Hepatic stellate cell (primary cell): Measurements from ENCODE around the gene C10orf67.
A peak's percentile ranks its signal among the peaks of the same experiment; 100 is the strongest.
"Not testable (repeated sequence)": the region's sequence is repeated elsewhere in the genome, so short reads cannot be mapped to it uniquely, and the experiment has no call there.

Experiments
- DNase-seq: peaks from one replicate; pipeline ENCODE4 v3.0.0; 2011; ENCODE audit warnings: low spot score

The C10orf67 gene

DNA sequence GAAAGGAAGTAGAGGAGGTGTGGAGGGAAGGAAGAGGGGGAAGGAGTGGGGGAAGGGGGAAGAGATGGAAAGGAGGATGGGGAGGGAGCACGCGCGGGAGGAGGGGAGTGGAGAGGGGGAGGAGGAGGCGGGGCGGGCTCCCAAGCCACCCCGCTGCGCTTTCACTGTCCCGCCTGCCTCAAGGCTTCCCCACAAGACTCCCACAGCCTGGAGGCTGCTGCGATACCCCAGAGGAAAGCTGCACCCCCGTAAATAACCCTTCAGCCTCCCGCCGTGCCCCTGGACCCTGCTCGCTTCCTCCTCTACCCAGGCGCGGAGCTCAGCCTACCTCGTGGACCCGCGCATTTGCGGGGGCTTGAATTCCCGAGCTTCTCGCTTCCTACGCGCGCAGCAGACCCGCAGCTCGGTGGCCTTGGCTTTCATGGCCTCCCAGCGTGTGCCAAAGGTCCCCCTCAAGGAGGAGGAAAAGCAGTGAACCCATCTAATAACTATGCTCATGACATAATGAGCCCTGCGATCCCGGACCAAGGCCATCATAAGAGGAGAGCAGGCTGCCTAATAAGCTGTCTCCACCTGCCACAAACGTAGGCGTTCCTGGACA, at the start of gene C10orf67:
C10orf67 (minus strand) TSS at position 557 of the 601 bp plus-strand sequence; CDS start at position 534, 23 bp downstream.
- peak; percentile 7 for DNase-seq

DNA sequence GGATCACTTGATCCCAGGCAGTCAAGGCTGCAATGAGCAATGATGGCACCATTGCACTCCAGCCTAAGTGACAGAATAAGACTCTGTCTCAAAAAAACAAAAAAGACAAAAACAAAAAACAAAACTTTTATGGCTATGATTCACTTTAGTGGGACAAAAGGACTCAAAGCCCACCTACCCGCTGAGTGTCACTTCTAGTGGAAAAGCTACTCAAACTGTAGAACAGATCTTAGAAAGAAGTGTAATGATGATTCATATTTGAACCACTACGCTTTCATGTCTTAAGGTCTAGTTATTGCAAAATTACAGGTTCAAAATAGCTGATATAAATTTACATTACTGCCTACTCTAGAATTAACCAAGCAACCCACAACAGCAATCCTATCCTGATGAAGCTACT, 47.2 kb upstream of the C10orf67 start:
- DNase-seq = no peak

DNA sequence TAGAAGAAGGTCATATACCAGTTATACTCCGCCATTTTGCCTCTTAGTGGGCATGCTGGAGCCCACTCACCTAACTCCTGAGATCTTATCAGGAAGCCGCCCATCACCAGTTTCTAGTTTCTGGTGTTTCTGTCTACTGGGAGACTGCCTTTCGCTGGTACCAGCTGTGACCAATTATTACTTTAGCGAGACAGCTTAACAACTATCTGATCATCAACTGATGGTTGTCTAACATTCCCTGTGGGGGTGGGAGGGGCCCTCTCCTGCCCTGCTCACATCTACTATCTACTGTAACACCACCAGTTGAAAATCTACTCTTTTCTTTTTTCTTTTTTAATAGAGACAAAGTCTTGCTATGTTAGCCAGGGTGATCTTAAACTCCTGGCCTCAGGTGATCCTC, 46.2 kb upstream of the C10orf67 start:
- DNase-seq = no peak

DNA sequence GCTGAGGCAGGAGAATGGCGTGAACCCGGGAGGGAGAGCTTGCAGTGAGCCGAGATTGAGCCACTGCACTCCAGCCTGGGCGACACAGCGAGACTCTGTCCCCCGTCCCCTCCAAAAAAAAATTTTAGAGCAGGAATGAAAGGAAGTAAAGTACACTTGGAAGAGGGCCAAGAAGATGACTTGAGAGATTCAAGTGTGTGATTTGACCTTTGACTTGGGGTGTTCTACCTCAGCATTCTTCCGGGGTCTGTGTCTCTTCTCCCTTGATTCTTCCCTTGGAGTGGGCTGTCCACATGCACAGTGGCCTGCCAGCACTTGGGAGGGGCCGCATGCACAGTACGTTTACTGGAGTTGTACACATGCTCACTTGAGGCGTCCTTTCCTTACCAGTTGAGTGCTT, 45.8 kb upstream of the C10orf67 start:
- DNase-seq = not testable (repeated sequence)

DNA sequence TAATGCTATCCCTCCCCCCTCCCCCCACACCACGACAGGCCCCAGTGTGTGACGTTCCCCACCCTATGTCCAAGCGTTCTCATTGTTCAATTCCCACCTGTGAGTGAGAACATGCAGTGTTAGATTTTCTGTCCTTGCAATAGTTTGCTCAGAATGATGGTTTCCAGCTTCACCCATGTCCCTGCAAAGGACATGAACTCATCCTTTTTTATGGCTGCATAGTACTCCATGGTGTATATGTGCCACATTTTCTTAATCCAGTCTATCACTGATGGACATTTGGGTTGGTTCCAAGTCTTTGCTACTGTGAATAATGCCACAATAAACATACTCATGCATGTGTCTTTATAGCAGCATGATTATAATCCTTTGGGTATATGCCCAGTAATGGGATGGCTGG, 42.9 kb upstream of the C10orf67 start:
- DNase-seq = not testable (repeated sequence)

DNA sequence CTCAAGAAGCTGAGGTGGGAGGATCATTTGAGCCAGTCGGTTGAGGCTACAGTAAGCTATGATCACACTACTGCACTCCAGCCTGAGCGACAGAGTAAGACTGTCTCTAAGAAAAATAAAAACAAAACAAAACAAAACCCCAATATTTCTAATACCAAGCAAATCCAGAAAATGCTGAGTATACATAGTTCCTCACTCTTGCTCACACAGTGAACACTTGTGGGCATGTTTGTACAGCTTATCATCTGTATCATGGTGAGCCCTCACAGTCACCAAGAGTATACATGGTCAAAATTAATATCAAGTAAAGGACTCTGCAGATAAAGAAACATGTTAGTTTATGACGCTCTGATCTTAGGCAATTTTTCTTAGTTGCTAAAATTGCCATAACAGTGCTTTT, 41.5 kb upstream of the C10orf67 start:
- DNase-seq = no peak

DNA sequence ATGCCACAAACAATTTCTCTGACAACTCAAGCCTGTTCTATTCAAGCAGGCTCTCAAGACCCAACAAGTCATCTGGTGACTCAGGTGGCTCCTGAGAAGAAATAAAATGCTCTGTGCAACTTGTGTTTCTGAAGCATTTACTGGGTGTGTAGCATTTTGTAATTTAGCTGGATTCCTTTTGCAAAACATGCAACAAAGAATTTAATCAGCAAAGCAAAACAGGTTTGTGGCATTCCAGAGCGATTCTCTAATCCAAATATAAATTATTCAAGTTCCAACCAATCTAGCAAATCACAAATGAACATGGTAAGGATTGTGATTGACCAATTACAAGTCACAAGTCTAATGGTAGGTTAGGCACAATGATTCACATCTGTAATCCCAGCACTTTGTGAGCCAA, 39.8 kb upstream of the C10orf67 start:
- no peak for DNase-seq

DNA sequence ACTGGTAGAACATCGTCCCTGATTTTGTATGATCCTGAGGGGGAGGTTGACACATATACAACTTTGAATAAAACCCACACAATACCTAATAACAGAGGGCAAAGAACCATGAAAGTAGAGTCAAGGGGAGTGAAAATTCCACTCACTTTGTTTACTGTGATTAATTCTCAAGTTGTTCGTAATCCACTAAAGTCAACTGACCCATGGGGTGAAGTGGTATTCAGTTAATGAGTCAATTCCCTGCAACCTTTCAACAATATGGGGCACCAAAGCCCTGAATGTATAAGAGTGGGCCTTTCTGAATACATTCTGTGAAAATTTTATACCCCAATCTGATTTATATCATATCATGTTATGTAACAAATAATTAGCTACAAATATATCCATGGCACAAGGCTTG, 39.0 kb upstream of the C10orf67 start:
- DNase-seq = no peak

DNA sequence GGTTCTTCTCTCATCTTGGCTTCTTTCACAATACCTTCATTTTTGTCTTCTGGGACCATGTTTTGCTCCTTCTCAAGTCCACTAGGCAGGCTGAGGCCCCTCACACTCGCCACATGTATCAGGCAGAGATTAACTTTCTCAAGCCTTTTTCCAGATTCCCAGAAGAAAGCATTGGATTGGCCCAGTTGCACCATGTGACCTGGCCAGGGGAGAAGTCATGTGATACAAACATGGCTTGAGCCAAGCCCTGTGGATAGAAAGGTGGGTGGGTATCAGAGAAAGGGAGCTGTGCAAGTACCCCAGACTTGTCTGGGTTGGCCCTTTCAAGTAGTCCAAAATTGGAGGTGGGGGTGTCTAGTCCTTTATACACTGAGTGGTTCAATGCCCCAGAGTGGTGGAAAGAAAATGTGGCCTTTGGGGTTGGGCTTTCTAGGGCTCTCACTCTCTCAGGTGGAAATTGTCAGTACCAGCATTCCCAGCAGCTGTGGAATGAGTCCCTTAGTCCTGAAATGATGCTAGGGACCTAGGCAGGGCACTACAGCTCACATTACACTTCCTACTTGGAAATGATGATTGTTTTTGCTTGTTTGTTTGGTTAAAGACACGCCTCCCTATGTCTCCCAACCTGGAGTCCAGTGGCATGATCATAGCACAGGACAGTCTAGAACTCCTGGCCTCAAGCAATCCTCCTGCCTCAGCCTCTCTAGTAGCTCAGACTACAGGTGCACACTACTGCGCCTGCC, 36.9 kb upstream of the C10orf67 start:
- no peak for DNase-seq

DNA sequence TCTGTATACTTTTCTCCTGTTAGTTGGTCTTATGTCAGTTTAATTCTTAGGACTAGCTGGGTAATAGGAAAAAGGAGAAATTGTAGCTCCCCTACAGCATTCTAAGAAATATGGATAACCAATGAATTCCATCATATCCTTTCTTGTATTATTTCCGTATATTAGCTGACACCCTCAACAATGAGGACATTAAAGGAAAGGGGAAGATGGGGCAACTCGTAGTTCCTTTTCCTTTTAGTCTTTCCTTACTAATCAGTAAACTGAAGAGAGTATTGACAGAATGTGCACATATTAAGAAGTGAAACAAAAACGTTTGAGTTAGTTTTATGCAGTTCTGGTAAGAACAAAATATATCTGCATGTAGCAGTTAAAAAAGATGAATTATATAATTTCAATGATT, 35.1 kb upstream of the C10orf67 start:
- no peak for DNase-seq

DNA sequence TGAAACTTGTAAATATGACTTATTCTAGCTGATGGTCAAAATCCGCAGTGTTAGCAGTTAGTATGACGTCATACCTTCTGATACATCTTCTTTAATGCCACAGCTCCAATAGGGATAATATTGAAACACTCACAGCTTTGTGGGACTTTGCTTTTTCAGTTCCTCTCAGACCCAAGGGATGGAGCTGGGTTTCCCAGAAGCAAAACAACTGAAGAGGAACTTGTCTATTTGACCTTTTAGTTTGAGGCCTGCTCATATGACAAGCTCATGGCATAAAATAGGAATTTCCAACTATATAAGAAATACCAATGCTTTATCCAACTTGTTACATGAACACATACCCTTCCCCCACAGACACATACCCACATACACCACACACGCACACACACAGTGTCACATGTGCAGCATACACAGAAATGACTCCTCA, 31.6 kb upstream of the C10orf67 start:
- no peak for DNase-seq

DNA sequence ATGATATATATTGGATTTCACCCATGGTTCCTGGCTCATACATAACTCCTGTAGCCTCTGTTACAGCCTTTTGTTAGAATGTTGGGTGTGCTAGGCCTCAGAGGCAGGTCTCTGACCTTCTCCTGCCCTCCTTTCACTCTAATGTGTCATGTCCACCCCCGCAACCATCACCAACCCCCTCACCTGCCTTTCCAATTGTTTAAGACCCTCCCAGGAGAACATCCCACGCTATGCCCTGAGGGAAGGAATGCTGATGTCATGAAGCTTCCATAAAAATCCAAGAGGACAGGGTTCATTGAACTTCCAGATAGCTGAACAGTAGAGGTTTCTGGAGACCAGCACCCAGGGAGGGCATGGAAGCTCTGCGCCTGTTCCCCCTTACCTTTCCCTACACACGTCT, 30.8 kb upstream of the C10orf67 start:
- DNase-seq = no peak

DNA sequence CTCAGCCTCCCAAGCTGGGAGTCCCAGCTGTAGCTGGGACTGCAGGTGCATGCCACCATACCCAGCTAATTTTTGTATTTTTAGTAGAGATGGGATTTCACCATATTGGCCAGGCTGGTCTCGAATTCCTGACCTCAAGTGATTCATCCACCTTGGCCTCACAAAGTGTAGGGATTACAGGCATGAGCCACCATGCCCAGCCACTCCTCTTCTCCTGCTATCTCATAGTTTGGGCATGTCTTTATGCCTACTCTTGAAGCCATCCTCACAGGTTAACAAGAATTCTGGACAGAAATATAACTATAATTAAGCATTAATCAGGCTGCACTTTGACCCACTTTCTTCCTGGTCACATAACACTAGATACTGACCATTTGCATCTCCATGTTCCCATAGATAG, 28.6 kb upstream of the C10orf67 start:
- no peak for DNase-seq

DNA sequence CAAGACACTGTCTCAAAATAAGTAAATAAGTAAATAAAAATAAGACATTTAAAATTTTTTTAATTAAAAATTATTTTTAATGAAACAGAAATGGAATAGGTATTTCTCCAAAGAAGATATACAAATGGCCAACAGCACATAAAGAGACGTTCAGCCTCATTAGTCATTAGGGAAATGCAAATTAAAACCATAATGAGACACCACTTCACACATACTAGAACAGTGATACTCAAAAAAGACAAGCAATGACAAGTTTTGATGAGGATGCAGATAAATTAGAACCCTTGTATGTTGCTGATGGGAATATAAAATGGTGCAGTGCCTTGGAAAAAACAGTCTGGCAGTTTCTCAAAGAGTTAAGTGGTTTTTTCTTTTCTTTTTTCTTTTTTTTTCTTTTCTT, 26.5 kb upstream of the C10orf67 start:
- no peak for DNase-seq

DNA sequence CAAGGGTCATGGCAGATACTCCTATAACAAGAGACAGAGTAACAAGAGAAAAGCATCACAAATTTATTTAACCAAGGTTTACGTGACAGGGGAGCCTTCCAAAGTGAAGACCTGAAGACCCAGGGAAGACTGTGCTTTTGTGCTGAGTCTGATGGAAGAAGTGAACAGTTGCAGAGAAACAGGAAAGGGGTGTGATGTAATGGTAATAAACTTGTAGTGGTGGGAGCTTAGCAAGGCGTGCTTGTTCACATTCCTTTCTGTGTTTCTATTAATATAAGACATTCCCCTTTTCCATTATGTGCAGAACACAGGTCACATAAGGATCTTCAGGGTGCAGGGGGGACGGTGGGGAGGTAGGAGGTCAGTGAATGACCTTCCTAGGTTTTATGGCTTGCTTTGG, 25.5 kb upstream of the C10orf67 start:
- DNase-seq = no peak

DNA sequence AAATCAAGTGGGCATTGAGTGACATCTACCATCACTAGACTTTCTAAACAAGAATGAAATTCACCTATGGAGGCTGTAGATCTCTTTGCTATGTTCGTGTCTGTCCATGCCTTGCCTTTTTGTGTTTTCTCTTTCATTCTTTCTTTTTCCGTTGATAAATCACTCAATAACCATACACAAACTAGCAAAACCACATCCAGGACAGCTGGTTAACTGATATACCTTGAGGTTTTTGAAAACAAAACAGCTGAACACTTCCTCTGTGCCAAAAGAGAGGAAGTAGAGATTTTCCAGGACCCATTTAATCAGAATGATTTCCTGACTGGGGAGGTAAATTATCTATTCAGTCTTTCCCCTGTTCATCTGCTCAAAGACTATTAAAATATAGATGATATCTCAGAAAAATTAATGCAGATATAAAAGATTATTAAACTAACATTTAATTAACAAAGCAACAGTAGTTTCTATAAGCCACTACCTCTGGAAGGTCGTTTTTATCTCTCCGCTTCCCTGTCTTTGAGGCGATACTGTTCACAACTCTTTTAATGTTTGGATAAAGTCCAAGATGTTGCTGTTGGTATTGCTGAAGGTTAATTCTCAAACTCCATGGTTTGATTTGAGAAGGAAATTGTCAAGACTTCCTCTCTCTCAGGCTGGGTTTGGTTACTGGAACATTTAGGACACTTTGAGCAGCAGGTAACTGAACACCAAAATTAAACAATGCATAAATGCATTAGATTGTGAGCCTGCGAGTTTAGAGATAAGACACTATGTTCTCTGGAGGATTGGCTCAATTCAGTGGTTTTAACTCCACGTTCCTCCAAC, 24.4 kb upstream of the C10orf67 start:
- no peak for DNase-seq

DNA sequence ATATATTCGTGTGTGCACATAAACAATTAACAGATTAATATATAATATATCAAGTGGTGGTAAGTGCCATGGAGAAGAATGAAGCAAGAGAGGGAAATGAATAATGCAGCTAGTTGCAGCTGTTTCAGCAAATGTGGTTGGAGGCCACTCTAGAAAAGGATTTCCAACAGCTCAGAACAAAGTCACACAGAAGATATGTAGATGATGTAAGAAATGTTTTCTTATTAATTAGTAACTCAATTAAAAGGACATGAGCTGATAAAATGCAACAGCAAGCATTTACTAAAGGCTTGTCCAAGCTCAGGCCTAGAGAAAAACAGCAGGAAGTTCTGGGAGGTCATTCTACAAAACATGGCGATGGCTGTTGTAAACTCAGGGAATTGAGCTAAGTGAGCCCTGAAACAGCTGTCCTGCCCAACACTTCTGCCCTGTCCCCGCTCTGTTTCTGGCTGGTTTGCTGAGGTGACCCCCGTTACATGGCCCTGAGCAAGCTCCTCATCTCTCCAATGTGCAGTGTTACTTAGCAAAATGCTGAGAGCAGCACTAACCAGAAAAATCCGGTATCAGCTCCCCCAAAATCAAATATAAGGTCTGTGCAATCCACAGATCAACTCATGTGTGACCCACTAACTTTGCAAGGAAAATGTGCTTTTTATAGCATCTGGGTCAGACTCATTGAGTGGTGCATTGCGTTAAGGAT, 23.4 kb upstream of the C10orf67 start:
- DNase-seq = no peak

DNA sequence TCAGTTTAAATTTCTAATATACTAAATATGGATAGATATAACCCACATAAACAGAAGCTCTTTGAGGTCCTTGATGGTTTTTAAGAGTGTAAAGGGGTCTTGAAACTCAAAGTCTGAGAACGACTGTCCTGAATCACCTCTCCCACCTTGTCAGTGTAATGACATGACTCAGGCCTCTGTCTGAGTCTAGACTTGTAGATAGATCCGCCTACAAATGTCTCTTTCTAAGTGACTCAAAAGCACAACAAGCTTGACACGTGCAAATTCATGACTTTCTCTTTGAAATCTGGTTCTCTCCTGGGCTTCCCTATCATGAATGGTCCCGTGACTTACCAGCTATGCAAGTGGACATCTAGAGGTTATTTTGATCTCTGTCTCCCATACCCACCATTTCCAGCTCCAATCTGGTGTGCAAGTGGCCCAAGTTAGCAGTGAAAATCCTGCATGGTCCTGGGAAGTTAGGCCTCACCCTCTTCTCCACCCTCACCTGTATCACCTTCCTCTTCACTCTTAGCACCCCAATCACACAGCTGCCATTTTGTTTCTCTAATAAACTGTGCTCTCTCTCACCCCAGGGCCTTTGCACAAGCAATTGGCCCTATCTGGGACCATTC, 20.9 kb upstream of the C10orf67 start:
- not testable (repeated sequence) for DNase-seq

DNA sequence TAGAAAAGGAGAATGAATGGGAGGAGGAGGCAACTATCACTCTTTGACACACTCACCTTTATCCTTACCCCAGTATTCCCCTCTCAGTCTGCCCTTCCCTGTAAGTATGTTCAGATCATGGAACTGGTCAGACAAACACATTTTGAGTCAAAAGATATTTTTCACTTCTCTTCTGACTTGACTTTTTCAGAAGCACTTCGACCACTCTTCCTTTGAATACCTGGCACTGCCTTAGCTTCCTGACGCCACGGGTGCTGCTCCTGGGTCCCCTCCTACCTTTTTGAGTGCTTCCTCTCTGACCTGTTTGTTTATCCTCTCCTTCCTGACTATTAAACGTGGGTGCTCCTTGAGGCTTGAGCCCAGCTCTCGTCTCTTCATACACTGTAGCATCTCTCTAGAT, 19.8 kb upstream of the C10orf67 start:
- no peak for DNase-seq

DNA sequence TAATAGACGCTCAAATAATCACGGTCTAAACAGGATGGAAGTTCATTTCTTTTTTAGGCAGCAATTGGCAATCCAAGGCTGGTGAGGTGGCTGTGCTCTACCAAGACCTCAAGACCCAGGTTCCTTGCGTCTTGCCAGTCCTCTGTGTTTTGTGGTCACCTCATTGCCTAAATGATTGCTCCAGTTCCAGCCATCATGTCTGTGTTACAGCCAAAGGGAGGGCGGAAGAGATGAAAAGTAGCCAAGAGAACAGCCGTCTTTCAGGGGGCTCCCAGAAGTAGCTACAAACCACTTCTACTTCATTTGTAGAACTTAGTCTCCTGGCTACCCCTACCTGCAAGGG, 19.2 kb upstream of the C10orf67 start:
- no peak for DNase-seq

DNA sequence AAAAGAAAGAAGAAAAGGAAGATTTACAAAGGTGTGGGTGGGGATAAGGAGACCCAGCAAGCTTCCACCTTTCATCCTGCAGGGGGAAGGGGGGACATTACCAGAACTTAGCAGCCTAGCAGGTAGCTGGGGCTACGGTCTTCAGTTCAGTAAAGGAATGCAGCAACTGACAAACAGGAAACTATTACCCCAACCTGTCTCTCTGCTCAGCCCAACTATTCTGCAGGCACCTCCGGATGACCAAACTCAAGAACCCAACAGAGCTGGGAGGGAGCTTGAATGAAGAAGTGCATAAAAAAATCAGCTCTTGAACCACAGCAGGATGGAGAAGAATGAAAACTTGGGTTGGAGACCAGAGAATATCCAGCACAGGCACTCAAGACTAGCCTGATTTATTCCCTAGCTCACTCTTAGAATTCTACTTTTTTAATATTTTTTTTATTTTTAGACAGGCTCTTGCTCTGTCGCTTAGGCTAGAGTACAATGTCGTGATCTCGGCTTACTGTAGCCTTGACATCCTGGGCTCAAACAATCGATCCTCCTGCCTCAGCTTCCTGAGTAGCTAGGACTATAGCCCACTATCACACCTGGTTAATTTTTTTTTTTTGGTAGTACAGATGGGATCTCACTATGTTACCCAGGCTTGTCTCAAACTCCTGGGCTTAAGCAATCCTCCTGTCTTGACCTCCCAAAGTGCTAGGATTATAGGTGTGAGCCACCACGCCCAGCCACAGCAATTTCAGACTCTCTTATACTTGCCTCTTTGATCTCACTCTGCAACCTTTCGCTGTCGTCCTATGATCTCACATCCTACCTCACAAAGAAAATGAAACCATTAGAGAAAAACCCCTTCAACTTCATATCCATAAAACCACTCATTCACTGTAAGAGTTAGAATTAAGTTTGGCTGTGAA, 18.5 kb upstream of the C10orf67 start:
- DNase-seq = no peak
